Activated CD4-positive, alpha-beta T cell treated with anti-CD3 and anti-CD28 coated beads, Interleukin-2, amount 10 ng/mL, durations not matched to agents 24 days and 14 days (primary cell): ENCODE measurements around the gene NFE2L3. TPM values are rescaled to one million over a fixed set of nuclear protein-coding genes. Genes with fewer than 3 reads are reported as not detected.
A peak's percentile ranks its signal among the peaks of the same experiment; 100 is the strongest.
"Not testable (repeated sequence)": the region's sequence is repeated elsewhere in the genome, so short reads cannot be mapped to it uniquely, and the experiment has no call there.

Experiments
- DNase-seq: peaks from one replicate; pipeline ENCODE4 v3.0.0; 2022
- H3K27ac Mint-ChIP-seq: one replicate; pipeline ENCODE4 v1.8.0; 2022; ENCODE audit warnings: mild to moderate bottlenecking, mixed read lengths
- H3K27me3 Mint-ChIP-seq: one replicate; pipeline ENCODE4 v1.8.0; 2022; ENCODE audit warnings: mixed read lengths
- H3K36me3 Mint-ChIP-seq: one replicate; pipeline ENCODE4 v1.8.0; 2022; ENCODE audit warnings: low read depth, mild to moderate bottlenecking, mixed read lengths
- H3K4me1 Mint-ChIP-seq: one replicate; pipeline ENCODE4 v1.8.0; 2021; ENCODE audit warnings: mixed read lengths
- H3K4me3 Mint-ChIP-seq: one replicate; pipeline ENCODE4 v1.8.0; 2022; ENCODE audit warnings: mild to moderate bottlenecking, moderate library complexity, mixed read lengths
- H3K9me3 Mint-ChIP-seq: one replicate; pipeline ENCODE4 v1.8.0; 2021; ENCODE audit warnings: mixed read lengths
- intact Hi-C: fragments of 100-400 bp; cut with micrococcal nuclease; formaldehyde crosslinking; loops from one replicate; pipeline ENCODE4 v1.15.1; 2023
- total RNA-seq: library from RNA; stranded (reverse); gene quantifications from 2 replicates; pipeline ENCODE4 v1.2.3, GENCODE V29; 2022

The NFE2L3 gene
- total RNA-seq, 1 donor from 2014 or later = 67.8 TPM

DNA sequence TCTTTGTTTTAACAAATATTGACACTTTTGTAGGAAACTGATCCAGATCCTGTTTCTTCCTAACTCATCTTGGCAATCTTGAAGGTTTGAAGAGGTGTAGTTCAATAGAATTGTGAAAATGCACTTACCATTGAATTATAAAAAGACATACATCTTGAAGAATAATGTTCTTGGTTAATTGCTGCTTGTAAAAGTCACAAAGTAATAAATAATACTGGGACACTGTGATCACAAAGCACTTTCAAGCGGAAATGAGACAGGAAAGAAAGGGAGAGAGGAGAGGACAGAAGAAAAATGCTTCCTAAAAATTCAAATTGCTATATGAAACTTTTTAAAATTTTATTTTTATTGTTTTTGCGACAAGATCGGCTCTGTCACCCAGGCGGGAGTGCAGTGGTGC is 15.2 kb upstream of the NFE2L3 start:
- Mint-ChIP-seq H3K36me3 (no peaks in the 10 kb centered on the region), H3K27ac (no peak overlapping the region), H3K4me3 (no peak overlapping the region), H3K9me3 (no peaks in the 10 kb centered on the region), H3K4me1 (no peaks in the 10 kb centered on the region), H3K27me3 (peaks cover 20% of the 10 kb centered on the region)
- intact Hi-C loops = no loop called here
- DNase-seq = no peak

DNA sequence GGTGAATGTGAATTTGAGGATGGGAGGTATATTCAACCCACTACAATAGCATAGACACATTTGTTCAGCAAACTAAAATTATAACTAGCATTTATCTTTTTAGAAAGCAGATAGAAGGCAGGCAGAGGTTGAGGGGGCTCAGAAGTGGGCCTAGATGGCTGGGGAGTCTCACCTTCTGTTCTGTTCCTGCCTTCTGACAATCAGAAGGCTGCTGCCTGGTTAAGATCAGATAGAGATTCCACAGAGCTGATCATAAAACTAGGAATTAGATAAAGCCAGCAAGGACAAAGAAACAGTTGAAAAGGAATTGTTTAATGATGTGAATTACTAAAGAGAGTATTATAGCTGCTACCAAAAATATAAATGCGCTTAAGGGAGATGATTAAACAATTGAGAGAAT is 11.6 kb upstream of the NFE2L3 start:
- intact Hi-C loops = no loop called here
- H3K4me1 Mint-ChIP-seq = no peaks in the 10 kb centered on the region
- H3K9me3 Mint-ChIP-seq = no peaks in the 10 kb centered on the region
- H3K4me3 Mint-ChIP-seq = no peak overlapping the region
- no peaks in the 10 kb centered on the region for H3K36me3 Mint-ChIP-seq
- no peak overlapping the region for H3K27ac Mint-ChIP-seq
- H3K27me3 Mint-ChIP-seq = peaks cover 11% of the 10 kb centered on the region
- DNase-seq = no peak

DNA sequence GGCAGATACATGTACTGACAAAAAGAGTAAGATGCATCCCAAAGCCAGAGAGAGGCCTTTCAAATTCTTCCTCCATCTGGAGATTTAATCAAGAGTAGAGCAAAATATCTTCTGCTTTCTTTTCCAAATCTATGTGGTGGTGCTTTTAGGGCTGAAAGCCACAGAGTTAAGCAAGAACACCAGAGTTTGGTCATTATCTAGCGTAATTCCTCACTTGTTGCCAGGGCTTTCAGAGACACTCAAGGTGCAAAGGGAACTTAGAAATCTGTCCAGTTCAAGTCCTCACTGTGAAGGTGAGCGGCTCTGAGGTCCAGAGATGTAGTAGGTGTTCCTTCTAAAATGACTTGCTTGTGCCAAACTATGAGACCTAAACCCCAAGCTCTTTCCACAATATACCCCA is 10.9 kb upstream of the NFE2L3 start:
- Mint-ChIP-seq H3K27ac (no peak overlapping the region), H3K36me3 (no peaks in the 10 kb centered on the region), H3K4me1 (no peaks in the 10 kb centered on the region), H3K4me3 (no peak overlapping the region), H3K27me3 (peaks cover 11% of the 10 kb centered on the region), H3K9me3 (no peaks in the 10 kb centered on the region)
- intact Hi-C loops = no loop called here
- no peak for DNase-seq

DNA sequence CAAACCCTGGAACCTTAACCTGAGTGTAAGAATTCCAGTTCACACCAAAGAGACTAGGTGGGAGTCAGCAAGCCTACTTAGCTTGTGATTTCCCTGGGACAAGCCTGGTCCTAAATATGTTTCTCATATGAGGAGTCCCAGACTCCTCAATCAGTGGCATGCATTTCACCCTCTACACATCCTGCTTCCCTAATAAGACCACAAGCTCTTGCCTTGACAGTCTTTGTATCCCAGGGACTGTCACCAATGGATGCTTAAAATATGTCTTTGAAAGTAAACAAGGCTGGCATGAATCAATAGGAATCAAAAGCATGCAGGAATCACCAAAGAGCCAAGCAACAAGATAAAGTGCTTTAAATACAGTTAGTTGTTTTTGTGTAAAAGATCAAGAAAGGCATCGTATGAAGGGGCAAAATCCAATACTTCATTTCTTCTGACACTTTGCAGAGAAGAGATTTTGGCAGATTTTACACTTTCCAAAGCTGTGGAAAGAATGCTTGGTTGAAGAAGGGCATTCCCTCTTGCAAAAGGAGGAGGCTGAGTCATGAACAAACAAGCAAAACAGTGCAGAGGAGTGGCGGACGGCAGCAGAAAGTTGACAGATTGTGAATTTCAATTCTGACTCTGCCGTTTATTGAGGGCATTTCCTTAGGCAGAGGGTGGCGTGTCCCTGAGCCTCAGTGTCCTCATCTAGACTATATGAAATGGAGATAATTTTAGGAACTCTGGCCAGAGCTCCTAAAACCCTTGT is 8.5 kb upstream of the NFE2L3 start:
- Mint-ChIP-seq H3K4me1 (no peaks in the 10 kb centered on the region), H3K27me3 (peaks cover 11% of the 10 kb centered on the region), H3K36me3 (no peaks in the 10 kb centered on the region), H3K4me3 (no peak overlapping the region), H3K9me3 (no peaks in the 10 kb centered on the region), H3K27ac (no peak overlapping the region)
- intact Hi-C loops = no loop called here
- DNase-seq = no peak

DNA sequence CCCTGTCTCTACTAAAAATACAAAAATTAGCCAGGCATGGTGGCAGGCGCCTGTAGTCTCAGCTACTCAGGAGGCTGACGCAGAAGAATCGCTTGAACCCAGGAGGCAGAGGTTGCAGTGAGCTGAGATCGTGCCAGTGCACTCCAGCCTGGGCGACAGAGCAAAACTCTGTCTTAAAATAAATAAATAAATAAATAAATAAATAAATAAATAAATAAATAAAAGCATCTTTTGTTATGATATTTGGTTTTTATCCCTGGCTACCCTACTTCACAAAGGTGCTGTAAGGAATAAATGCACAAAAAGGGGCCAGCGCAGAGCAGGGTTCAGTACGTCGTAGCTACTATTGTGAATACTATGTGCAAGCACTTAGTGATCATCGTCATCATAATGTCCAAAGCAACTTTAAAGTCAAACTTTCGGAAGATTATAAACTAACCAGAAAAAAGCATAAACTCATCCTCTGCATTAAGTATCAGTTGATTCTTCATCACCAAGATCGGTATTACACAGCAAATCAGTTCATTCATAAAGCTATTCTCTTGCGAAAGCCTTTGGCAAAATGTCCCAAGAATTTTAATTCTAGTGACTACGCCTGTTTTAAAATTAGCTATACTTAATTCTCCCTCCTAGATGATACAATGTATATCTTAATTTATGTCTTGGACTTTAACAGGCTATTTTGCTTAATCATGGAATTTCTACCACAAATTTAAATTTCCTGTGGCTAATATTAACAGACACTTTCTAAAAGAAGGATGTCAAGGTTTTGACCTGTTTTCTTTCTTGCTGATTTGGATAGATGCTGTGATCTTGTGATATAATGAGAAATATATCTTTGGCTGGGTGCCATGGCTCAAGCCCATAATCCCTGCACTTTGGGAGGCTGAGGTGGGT is 7.6 kb upstream of the NFE2L3 start:
- no peak overlapping the region for H3K27ac Mint-ChIP-seq
- intact Hi-C loops = no loop called here
- H3K36me3 Mint-ChIP-seq = no peaks in the 10 kb centered on the region
- no peak overlapping the region for H3K4me3 Mint-ChIP-seq
- no peak for DNase-seq
- H3K27me3 Mint-ChIP-seq = peaks cover 11% of the 10 kb centered on the region
- no peaks in the 10 kb centered on the region for H3K4me1 Mint-ChIP-seq
- no peaks in the 10 kb centered on the region for H3K9me3 Mint-ChIP-seq

DNA sequence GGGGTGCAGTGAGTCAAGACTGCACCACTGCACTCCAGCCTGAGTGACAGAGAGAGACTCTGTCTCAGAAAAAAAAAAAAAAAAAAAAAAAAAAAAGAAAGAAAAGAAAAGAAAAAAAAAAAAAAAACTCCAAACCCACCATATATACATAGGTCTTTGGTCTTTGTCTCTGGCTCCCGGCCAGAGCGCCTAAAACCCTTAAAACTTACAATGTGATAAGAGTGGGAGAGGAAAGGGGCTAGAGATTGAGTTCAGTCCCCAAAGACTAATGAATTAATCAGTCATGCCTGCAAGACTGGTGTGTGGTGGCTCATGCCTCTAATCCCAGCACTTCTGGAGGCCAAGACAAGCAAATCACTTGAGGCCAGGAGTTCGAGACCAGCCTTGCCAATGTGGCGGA is 6.8 kb upstream of the NFE2L3 start:
- no peaks in the 10 kb centered on the region for H3K36me3 Mint-ChIP-seq
- H3K4me3 Mint-ChIP-seq = no peak overlapping the region
- DNase-seq = no peak
- no peaks in the 10 kb centered on the region for H3K9me3 Mint-ChIP-seq
- intact Hi-C loops = no loop called here
- H3K4me1 Mint-ChIP-seq = no peaks in the 10 kb centered on the region
- H3K27ac Mint-ChIP-seq = no peak overlapping the region
- peaks cover 13% of the 10 kb centered on the region for H3K27me3 Mint-ChIP-seq

DNA sequence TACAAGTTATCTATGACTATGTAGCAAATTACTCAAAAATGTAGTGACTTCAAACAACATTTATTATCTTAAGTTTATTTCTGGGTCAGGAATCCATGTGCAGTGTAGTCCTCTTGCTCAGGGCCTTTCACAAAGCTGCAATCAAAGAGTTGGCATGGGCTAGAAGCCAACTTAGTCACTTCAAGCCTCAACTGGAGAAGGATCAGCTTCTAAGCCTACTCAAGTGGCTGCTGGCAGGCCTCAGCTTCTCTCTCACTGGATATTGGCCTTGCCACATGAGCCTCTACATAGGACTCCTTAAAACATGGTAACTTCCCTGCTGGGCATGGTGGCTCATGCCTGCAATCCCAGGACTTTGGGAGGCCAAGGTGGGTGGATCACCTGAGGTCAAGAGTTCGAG is 5.0 kb upstream of the NFE2L3 start:
- no peak overlapping the region for H3K27ac Mint-ChIP-seq
- no peak overlapping the region for H3K4me3 Mint-ChIP-seq
- intact Hi-C loops = no loop called here
- no peaks in the 10 kb centered on the region for H3K36me3 Mint-ChIP-seq
- H3K4me1 Mint-ChIP-seq = peaks cover 15% of the 10 kb centered on the region
- DNase-seq = no peak
- peaks cover 13% of the 10 kb centered on the region for H3K27me3 Mint-ChIP-seq
- H3K9me3 Mint-ChIP-seq = no peaks in the 10 kb centered on the region

DNA sequence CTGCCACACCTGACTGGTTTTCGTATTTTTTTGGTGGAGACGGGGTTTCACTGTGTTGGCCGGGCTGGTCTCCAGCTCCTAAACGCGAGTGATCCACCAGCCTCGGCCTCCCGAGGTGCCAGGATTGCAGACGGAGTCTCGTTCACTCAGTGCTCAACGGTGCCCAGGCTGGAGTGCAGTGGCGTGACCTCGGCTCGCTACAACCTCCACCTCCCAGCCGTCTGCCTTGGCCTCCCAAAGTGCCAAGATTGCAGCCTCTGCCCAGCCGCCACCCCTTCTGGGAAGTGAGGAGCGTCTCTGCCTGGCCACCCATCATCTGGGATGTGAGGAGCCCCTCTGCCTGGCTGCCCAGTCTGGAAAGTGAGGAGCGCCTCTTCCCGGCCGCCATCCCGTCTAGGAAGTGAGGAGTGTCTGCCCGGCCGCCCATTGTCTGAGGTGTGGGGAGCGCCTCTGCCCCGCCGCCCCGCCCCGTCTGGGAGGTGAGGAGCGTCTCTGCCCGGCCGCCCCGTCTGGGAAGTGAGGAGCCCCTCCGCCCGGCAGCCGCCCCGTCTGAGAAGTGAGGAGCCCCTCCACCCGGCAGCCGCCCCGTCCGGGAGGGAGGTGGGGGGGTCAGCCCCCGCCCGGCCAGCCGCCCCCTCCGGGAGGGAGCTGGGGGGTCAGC is 4.2 kb upstream of the NFE2L3 start:
- H3K36me3 Mint-ChIP-seq, H3K9me3 Mint-ChIP-seq, intact Hi-C loops, H3K27ac Mint-ChIP-seq, DNase-seq, H3K4me3 Mint-ChIP-seq: not testable (repeated sequence)
- Mint-ChIP-seq H3K27me3 (peaks cover 13% of the 10 kb centered on the region), H3K4me1 (peaks cover 15% of the 10 kb centered on the region)

DNA sequence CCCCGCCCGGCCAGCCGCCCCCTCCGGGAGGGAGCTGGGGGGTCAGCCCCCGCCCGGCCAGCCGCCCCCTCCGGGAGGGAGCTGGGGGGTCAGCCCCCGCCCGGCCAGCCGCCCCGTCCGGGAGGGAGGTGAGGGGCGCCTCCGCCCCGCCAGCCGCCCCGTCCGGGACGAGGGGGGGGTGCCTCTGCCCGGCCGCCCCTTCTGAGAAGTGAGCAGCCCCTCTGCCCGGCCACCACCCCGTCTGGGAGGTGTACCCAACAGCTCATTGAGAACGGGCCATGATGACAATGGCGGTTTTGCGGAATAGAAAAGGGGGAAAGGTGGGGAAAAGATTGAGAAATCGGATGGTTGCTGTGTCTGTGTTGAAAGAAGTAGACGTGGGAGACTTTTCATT is 3.7 kb upstream of the NFE2L3 start:
- H3K9me3 Mint-ChIP-seq, H3K4me3 Mint-ChIP-seq, intact Hi-C loops, H3K36me3 Mint-ChIP-seq, H3K27ac Mint-ChIP-seq, DNase-seq: not testable (repeated sequence)
- peaks cover 15% of the 10 kb centered on the region for H3K4me1 Mint-ChIP-seq
- H3K27me3 Mint-ChIP-seq = peaks cover 13% of the 10 kb centered on the region

DNA sequence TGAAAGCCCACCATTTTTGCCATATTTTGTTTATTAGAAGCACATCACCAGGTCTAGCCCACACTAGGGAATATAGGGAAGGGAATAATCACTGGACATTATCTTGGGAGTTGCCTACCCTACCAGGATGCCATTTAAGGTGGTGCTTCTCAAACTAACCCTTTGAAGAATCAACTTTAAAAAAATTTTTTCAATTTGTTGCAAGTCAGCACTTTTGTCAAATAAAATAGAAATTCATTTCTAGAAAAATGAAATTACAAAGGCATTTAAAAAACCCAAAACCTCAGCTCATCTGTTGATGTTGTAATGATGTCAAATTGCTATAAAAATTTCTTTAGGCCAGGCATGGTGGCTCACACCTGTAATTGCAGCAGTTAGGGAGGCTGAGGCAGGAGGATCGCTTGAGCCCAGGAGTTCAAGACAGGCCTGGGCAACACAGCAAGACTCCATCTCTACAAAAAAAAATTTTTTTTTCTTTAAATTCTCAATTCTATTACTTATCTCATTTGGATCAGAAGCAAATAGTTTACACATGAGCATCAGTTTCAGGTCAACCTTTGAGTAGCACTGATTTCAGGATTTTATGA is 2.5 kb upstream of the NFE2L3 start:
- Mint-ChIP-seq H3K9me3 (no peaks in the 10 kb centered on the region), H3K36me3 (peaks cover 12% of the 10 kb centered on the region), H3K27ac (no peak overlapping the region), H3K4me1 (peaks cover 23% of the 10 kb centered on the region), H3K4me3 (no peak overlapping the region), H3K27me3 (peaks cover 4% of the 10 kb centered on the region)
- no peak for DNase-seq
- intact Hi-C loops = no loop called here

DNA sequence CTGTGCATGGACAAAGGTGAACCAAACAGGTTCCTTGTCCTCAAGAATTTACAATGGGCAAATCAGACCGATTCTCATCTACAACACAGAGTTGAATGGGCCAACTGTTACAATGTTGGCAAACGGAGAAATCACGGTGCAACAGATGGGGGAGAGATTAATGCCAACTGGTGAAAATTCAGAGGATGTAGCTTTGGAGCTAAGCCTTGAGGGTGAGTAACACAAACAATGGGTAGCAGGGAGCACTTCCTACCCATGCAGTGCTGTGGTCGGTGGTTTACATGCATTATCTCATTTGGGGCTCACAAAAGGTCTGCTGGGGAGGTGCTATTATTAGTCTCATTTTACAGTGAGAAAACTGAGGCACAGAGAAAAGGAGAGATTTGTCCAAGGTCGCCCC is 902 bp upstream of the NFE2L3 start:
- H3K27ac Mint-ChIP-seq = peak overlapping the region; percentile 97
- H3K36me3 Mint-ChIP-seq = peaks cover 23% of the 10 kb centered on the region
- H3K27me3 Mint-ChIP-seq = peaks cover 1% of the 10 kb centered on the region
- no peaks in the 10 kb centered on the region for H3K9me3 Mint-ChIP-seq
- H3K4me1 Mint-ChIP-seq = peaks cover 36% of the 10 kb centered on the region
- peak overlapping the region; percentile 89 for H3K4me3 Mint-ChIP-seq
- intact Hi-C loops = loop anchor here (5.0 to 10.0 kb wide), 3 partner anchors 226 to 289 kb away; no protein-coding TSS in a partner anchor
- DNase-seq = peak; percentile 74

DNA sequence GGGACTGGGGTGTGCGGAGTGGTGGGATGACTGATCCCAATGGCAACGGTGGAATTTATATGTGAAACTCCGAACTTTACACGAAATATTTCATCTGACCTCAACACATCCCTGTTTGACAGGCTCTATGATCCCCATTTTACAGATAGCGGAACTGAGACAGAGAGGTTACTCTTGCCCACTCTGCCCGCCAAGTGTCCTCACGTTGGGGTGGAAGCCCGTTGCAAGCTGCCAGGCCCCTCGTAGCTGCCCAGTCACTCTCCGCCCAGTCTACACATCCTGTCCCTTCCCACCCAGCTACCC is 397 bp upstream of the NFE2L3 start:
- peaks cover 28% of the 10 kb centered on the region for H3K36me3 Mint-ChIP-seq
- peaks cover 38% of the 10 kb centered on the region for H3K4me1 Mint-ChIP-seq
- H3K27ac Mint-ChIP-seq = peak overlapping the region; percentile 97

DNA sequence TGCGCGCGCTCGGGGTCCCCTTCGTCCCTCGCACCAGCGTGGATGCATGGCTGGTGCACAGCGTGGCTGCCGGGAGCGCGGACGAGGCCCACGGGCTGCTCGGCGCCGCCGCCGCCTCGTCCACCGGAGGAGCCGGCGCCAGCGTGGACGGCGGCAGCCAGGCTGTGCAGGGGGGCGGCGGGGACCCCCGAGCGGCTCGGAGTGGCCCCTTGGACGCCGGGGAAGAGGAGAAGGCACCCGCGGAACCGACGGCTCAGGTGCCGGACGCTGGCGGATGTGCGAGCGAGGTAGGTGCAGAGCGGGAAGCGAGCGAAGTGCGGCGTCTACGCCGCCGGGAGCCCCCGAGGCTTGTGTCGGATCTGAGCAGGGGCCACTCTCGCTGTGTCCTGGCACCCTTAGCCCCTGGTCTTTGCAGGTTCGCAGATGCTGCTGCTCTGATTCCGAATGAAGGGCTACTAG is 813 bp downstream of the NFE2L3 start:
- H3K4me3 Mint-ChIP-seq = peak overlapping the region; percentile 93
- peak overlapping the region; percentile 99 for H3K27ac Mint-ChIP-seq
- not testable (repeated sequence) for H3K27me3 Mint-ChIP-seq, H3K9me3 Mint-ChIP-seq
- intact Hi-C loops = loop anchor here (1.0 to 10.0 kb wide), 6 partner anchors 33 to 291 kb away; partner anchors contain the start of gene HNRNPA2B1
- H3K4me1 Mint-ChIP-seq = peaks cover 50% of the 10 kb centered on the region
- DNase-seq = peak; percentile 83
- H3K36me3 Mint-ChIP-seq = peaks cover 29% of the 10 kb centered on the region

More for the DNA sequence above, 397 bp upstream of the NFE2L3 start:
- intact Hi-C loops = loop anchor here (5.0 to 10.0 kb wide), 3 partner anchors 226 to 289 kb away; no protein-coding TSS in a partner anchor
- H3K9me3 Mint-ChIP-seq = no peaks in the 10 kb centered on the region
- H3K27me3 Mint-ChIP-seq = peaks cover 1% of the 10 kb centered on the region
- DNase-seq = no peak
- peak overlapping the region; percentile 89 for H3K4me3 Mint-ChIP-seq
